Prostate gland (tissue), 2 donors: ENCODE data around the gene NFATC1.

Source experiments
- CTCF ChIP-seq, 4 experiments: fragments of 200-600 bp in 2 of 4; fragments of 450-650 bp in 2 of 4; sonication (generic) in 2 of 4; IDR thresholded peaks; 1 replicate in 3 of 4; 2 replicates in 1 of 4; pipeline ENCODE4 v1.5.1; 2016 to 2019; ENCODE audit warnings: antibody characterized with exemption in 4 of 4, mild to moderate bottlenecking in 2 of 4, moderate library complexity in 2 of 4
- POLR2A ChIP-seq: fragments of 450-650 bp; IDR thresholded peaks from one replicate; pipeline ENCODE4 v1.6.1; 2016; ENCODE audit warnings: antibody characterized with exemption, mild to moderate bottlenecking

- TF ChIP-seq POLR2A (no peak), CTCF (IDR thresholded peaks at IDR 0.05) (no peak)
Measured at GRCh38 chr18:79573921-79574491, 178.3 kb downstream of the NFATC1 start.
